Esophagus muscularis mucosa (tissue), 4 donors: ENCODE data around the gene FGFR2. TPM values are rescaled to one million over a fixed set of nuclear protein-coding genes. Genes with fewer than 3 reads are reported as not detected.
A peak's percentile ranks its signal among the peaks of the same experiment; 100 is the strongest.
"Not testable (repeated sequence)": the region's sequence is repeated elsewhere in the genome, so short reads cannot be mapped to it uniquely, and the experiment has no call there.

ENCODE experiments used
- DNase-seq: peaks from one replicate; pipeline ENCODE4 v3.0.0-alpha.2; 2017; ENCODE audit errors: extremely low spot score
- H3K27ac ChIP-seq, 4 donors: fragments of 200-600 bp; sonication (generic); replicated peaks in 1 of 4; 1 replicate in 3 of 4; 2 replicates in 1 of 4; pipeline ENCODE4 v1.5.1; 2016 to 2019; ENCODE audit warnings: mild to moderate bottlenecking in 1 of 4
- H3K27me3 ChIP-seq, 4 donors: fragments of 200-600 bp; sonication (generic); one replicate each; pipeline versions ENCODE4 v1.5.1 to v1.6.0; 2016 to 2019
- H3K36me3 ChIP-seq, 4 donors: fragments of 200-600 bp; sonication (generic); one replicate each; pipeline ENCODE4 v1.5.1; 2016 to 2019
- H3K4me1 ChIP-seq, 4 donors: fragments of 200-600 bp; sonication (generic); one replicate each; pipeline ENCODE4 v1.5.1; 2016 to 2019
- H3K4me3 ChIP-seq, 4 donors: fragments of 200-600 bp; sonication (generic); 1 replicate in 2 of 4; 2 replicates in 2 of 4; pipeline ENCODE4 v1.5.1; 2016 to 2019; ENCODE audit warnings: mild to moderate bottlenecking in 4 of 4, moderate library complexity in 1 of 4
- H3K9me3 ChIP-seq, 4 donors: fragments of 200-600 bp; sonication (generic); 1 replicate in 3 of 4; 2 replicates in 1 of 4; pipeline ENCODE4 v1.5.1; 2016 to 2019
- CTCF ChIP-seq, 3 experiments: fragments of 200-600 bp in 2 of 3; fragments of 450-650 bp in 1 of 3; sonication (generic) in 2 of 3; IDR thresholded peaks; one replicate each; pipeline ENCODE4 v1.5.1; 2017 to 2019; ENCODE audit warnings: antibody characterized with exemption in 3 of 3, mild to moderate bottlenecking in 2 of 3, moderate library complexity in 1 of 3
- EP300 ChIP-seq: sonication (generic); formaldehyde crosslinking; IDR thresholded peaks from one replicate; pipeline ENCODE4 v1.6.1; 2017; ENCODE audit warnings: antibody characterized with exemption
- POLR2A ChIP-seq: fragments of 450-650 bp; IDR thresholded peaks from one replicate; pipeline ENCODE4 v1.6.1; 2017; ENCODE audit warnings: antibody characterized with exemption, moderate library complexity, mild to moderate bottlenecking, low read depth
- POLR2AphosphoS5 ChIP-seq, 2 donors: sonication (generic); formaldehyde crosslinking; IDR thresholded peaks; one replicate each; pipeline ENCODE4 v1.6.1; 2017; ENCODE audit warnings: antibody characterized with exemption in 2 of 2
- WGBS: methylation state at CpG from one replicate; pipeline ENCODE4 v1.1.5; 2018; 5-methylcytosine and 5-hydroxymethylcytosine counted together
- intact Hi-C: fragments of 100-400 bp; cut with DNase I; formaldehyde crosslinking; loops from one replicate; pipeline ENCODE4 v1.15.1; 2023
- total RNA-seq, 4 donors: library from RNA; depleted of rRNA; stranded (reverse); fragments of >200 nt; gene quantifications; one replicate each; pipeline versions ENCODE4 v1.1.0 to v1.2.1, GENCODE V29; 2016

The FGFR2 gene
- total RNA-seq, 4 donors from 2014 or later: 58.6 to 74.0 (median 60.5) TPM

GRCh38 chr10:121521794-121522556, 76.3 kb downstream of the FGFR2 start:
- Histone ChIP-seq H3K27me3 (no peaks in the 10 kb centered on the region), H3K4me3 (no peak overlapping the region), H3K4me1 (peaks cover 0 to 72% (median 56%) of the 10 kb centered on the region in 4 donors), H3K36me3 (no peaks in the 10 kb centered on the region), H3K9me3 (no peaks in the 10 kb centered on the region), H3K27ac (peak overlapping the region in 1 of 4 donors; percentile 83)
- WGBS: 89% methylated on average over 11 of the region's 11 CpGs
- intact Hi-C loops: loop anchor here (5.0 kb wide), 1 partner anchor 70 kb away; no protein-coding TSS in a partner anchor
- no peak for DNase-seq
- TF ChIP-seq EP300 (no peak), POLR2AphosphoS5 (IDR thresholded peaks at IDR 0.05) (no peak), CTCF (IDR thresholded peaks at IDR 0.05) (no peak), POLR2A (no peak)

GRCh38 chr10:121520526-121520925, 77.7 kb downstream of the FGFR2 start:
- intact Hi-C loops: loop anchor here (5.0 kb wide), 1 partner anchor 72 kb away; no protein-coding TSS in a partner anchor
- DNase-seq, H3K27me3 ChIP-seq, H3K4me3 ChIP-seq, H3K9me3 ChIP-seq, H3K36me3 ChIP-seq: not testable (repeated sequence)
- WGBS: 91% methylated on average over 6 of the region's 6 CpGs
- peak overlapping the region in 1 of 4 donors; percentile 17 for H3K27ac ChIP-seq
- peaks cover 0 to 57% (median 43%) of the 10 kb centered on the region in 4 donors for H3K4me1 ChIP-seq

GRCh38 chr10:121519901-121520493, 78.2 kb downstream of the FGFR2 start:
- Histone ChIP-seq H3K9me3 (no peaks in the 10 kb centered on the region), H3K36me3 (peaks cover 0 to 5% (median 0%) of the 10 kb centered on the region in 4 donors), H3K4me3 (no peak overlapping the region), H3K27me3 (no peaks in the 10 kb centered on the region), H3K27ac (peak overlapping the region in 1 of 4 donors; percentile 8), H3K4me1 (peaks cover 0 to 52% (median 38%) of the 10 kb centered on the region in 4 donors)
- TF ChIP-seq EP300 (no peak), POLR2A (no peak), POLR2AphosphoS5 (IDR thresholded peaks at IDR 0.05) (no peak), CTCF (IDR thresholded peaks at IDR 0.05) (no peak)
- DNase-seq: no peak
- intact Hi-C loops: loop anchor here (5.0 kb wide), 1 partner anchor 72 kb away; no protein-coding TSS in a partner anchor
- WGBS: 75% methylated on average over 17 of the region's 17 CpGs

- Histone ChIP-seq H3K4me1 (peaks cover 0 to 46% (median 32%) of the 10 kb centered on the region in 4 donors), H3K36me3 (peaks cover 0 to 8% (median 0%) of the 10 kb centered on the region in 4 donors), H3K4me3 (no peak overlapping the region), H3K27me3 (no peaks in the 10 kb centered on the region), H3K27ac (peak overlapping the region in 1 of 4 donors; percentile 8), H3K9me3 (no peaks in the 10 kb centered on the region)
- intact Hi-C loops: no loop called here
- TF ChIP-seq POLR2A (no peak), EP300 (no peak), CTCF (IDR thresholded peaks at IDR 0.05) (no peak), POLR2AphosphoS5 (IDR thresholded peaks at IDR 0.05) (no peak)
- WGBS: 60% methylated on average over 5 of the region's 5 CpGs
- no peak for DNase-seq
Observed at GRCh38 chr10:121519411-121519810, 78.8 kb downstream of the FGFR2 start.

- peaks cover 0 to 8% (median 0%) of the 10 kb centered on the region in 4 donors for H3K36me3 ChIP-seq
- no peaks in the 10 kb centered on the region for H3K9me3 ChIP-seq
- intact Hi-C loops: no loop called here
- no peak overlapping the region for H3K27ac ChIP-seq
- peaks cover 0 to 35% (median 21%) of the 10 kb centered on the region in 4 donors for H3K4me1 ChIP-seq
- H3K4me3 ChIP-seq: no peak overlapping the region
- 47% methylated on average over 4 of the region's 4 CpGs for WGBS
- TF ChIP-seq CTCF (IDR thresholded peaks at IDR 0.05) (no peak), EP300 (no peak), POLR2AphosphoS5 (IDR thresholded peaks at IDR 0.05) (no peak), POLR2A (no peak)
- no peaks in the 10 kb centered on the region for H3K27me3 ChIP-seq
- DNase-seq: no peak
Observed at GRCh38 chr10:121518333-121518732, 79.9 kb downstream of the FGFR2 start.
